ENCODE measurements around the gene KCNMB1.

Gene KCNMB1

GRCh38 chr5:170375283-170375682, 13.9 kb downstream of the KCNMB1 start:
- DNase-seq, result no peak

DNA sequence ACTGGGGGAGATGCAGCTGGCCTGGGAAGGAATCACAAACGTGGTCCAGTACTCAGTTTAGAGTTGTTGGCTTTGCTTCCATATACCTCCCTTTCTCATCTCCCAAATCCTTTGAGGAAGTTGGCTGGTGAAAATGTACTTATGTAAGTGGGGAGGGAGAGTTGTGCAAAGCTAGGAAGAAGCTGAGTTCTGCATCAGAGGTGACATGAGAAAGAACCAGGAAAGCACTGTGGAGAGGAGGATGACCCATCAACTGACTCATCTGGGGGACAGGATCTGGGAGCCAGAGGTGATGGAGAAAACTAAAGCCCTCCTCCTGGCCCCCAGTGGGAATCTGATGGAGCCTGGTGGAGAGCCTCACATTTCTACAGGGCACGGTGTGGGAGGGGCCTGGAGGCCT, 16.2 kb downstream of the KCNMB1 start:
- DNase-seq, result no peak

DNA sequence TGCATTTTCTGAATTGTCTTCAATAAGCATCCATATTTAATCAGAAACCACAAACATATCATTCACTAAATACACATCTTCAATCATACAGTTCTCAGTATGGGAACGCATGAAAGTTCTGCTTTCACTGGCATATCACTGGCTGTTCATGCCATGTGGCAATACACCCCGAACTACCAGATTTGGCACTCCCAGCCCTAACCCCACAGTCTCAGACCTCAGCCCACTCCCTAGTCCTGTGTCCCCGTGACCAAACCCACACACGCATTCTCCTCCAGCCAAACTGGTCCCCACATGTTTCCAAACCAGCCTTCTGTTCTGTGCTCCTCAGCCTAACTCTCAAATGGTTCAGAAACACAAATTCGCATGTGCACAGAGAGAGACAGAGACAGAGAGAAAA, 20.6 kb downstream of the KCNMB1 start:
- no peak for DNase-seq

DNA sequence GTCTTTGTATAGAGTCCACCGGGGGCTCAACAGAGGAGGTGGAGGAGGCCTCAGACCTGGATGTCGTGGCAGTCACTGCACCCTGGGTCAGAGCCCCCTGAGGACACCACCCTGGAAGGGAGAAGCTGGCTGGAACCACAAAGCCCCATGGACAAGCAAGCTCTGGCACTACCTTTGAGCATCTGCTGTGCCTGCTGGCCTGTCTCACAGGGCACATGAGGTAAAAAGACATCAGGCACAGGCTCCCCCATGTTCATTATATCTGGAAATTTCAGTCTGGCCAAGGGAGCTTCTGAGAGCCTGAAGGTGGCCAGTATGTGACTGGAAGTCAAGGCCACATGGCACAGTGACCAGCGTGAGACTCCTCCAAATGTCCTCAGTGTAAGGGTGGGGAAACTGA, 22.9 kb downstream of the KCNMB1 start:
- DNase-seq, result no peak

- no peak for DNase-seq
These were observed 23.3 kb downstream of the KCNMB1 start for GRCh38 chr5:170365831-170366230.

GRCh38 chr5:170365011-170365410, 24.2 kb downstream of the KCNMB1 start:
- no peak for DNase-seq

- no peak for DNase-seq
These were observed 25.5 kb downstream of the KCNMB1 start for GRCh38 chr5:170363671-170364070.

DNA sequence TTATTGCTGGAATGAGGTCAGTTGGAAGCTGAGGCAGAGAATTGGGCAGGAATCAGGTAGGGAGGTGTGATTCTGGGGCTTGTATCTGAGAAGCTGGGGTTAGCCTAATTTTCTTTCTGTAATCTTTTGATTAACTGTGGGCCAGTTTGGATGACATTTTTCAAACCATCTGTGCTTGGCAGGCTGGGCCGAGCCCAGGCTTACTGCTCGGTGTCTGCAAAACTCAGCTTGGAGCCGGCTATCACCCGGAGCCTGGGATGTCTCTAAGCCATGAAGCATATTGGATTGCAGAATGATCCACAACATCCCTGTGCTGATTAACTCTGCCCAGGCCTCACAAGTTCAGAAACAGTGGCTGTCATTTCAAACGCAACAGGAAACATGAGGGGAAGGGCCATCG, 26.5 kb downstream of the KCNMB1 start:
- no peak for DNase-seq

DNA sequence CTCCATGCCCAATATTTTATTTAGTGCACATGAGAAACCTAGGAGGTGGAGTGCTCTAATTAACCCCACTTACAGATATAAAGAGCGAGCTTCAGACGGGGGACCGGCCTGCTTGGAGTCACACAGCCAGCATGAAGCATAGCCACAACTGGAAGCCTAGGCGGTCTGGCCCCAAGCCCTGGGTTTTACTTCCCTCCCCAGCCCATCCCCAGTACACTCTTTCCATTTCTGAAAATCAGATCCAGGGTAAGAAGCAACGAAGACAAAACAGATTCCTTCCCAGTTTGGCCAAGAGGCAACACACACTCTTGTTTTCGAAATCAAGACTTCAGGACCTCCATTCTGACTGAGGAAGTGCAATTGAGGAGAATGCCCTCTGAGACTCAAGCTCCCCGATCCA, 27.1 kb downstream of the KCNMB1 start:
- no peak for DNase-seq

DNA sequence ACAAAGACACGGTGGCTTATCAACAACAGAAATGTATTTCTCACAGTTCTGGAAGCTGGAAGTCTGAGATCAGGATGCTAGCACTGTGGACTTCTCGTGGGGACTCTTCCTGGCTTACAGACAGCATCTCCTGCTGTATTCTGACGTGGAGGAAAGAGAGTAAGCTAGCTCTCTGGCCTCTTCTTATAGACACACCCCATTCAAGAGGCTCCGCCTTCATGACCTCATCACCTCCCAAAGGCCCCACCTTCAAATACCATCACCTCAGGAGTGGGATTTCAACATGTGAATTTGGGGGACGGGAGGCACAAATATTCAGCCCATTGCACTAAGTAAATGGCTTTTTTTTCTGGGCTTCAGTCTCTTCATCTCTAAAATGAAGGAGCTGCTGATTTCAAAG, 27.6 kb downstream of the KCNMB1 start:
- no peak for DNase-seq

DNA sequence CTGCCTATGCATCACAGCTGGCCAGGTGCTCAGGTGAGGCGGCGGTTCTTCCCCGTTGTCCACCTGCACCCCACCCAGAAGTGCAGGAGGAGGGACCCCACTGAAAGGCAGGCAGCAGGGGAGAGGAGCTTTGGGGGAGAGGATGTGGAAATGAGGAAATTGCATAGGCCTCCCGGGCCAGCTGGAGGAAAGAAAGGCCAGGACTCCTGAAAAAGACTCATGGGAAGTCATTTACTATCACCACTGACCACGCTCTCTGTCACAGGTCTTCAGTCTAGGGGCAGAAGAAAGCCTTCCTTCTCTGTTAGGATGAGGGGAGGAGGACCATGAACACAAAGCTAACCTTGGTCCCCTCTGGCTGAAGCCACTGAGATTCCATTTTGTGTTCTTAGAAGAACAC, 28.1 kb downstream of the KCNMB1 start:
- no peak for DNase-seq

DNA sequence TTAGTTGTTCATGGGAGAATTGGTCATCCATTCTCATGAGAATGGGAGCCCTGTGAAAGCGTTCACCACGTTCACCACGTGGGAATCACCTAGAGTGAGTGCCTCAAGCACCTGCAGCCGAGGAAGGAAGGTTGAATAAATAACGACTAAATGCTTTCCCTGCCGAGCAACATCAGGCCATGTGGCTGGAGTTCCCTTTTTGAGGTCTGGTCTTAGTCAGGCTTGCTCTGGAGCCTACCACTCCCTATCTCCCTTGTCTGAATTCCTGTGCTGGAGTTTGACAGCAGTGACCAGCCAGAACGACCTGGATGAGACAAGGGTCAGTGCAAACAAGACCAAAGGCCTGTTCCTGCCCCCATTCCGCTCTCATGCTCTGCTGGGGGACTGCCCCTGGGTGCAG, 28.5 kb downstream of the KCNMB1 start:
- DNase-seq, result no peak

GRCh38 chr5:170357955-170358444, 31.2 kb downstream of the KCNMB1 start:
- no peak for DNase-seq

- no peak for DNase-seq
These were observed 33.5 kb downstream of the KCNMB1 start for GRCh38 chr5:170355601-170356098.

GRCh38 chr5:170353961-170354360, 35.2 kb downstream of the KCNMB1 start:
- no peak for DNase-seq

DNA sequence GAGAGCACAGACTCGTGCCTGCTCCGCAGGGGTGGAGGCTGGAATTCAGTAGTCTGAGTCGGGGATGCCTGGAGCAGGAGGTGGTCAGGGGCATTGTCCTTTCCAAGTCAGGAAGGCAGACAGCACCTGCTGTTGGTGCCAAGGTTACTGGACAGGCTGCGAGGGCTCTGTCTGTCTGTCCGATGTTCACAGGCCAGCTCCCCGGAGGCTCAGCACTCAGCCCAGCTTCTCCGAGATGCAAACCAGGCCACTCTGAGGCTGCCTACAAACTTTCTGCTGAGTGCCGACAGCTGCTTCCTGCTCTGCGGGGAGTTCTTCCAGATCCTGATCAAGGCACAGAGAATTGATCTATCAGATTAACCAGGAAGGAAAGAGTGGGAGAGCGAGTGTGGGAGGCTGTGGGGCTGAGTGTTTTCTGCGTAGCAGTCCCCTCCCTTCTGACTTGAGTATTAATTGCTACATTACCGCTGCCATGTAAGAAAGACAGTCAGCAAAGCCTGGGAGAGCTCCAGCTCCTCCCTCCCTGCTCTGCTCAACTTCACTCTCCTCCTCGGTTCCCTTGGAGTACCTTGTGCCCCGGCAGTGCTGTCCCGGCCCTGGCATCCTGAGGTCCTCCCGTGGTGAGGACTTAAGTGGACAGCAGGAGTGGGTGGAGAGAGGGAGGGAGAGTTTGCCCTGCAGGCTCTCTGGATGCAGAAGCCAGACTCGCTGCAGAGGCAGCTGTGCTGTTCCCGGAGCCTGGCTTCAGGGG, 36.0 kb downstream of the KCNMB1 start:
- DNase-seq, result no peak

GRCh38 chr5:170348137-170348633, 41.0 kb downstream of the KCNMB1 start:
- no peak for DNase-seq

DNA sequence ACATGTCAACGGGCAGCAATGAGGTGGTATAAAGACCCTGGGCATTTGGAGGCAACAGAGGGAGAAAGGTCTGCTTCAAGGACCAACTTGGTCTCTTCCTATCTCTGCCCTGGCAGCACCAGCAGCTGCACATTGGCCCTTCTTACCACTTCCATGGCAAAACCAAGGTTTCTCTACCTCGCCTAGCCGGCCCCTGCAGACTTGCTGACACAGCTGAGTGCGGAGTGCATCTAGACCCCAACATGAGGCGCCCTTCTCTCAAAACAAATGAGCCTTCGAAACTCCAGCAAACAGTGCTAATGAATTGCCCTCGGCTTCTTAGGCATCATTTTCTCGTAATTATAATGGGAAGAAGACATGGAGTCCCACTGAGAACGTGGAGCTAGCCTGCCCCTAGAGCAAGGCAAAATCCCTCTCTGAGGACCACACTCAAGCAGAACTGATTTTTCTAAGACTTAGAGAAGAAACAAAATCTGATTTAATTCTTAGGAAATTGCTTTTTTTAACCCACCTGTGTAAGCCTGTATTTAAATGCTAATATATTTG, 42.1 kb downstream of the KCNMB1 start:
- DNase-seq, result no peak

- no peak for DNase-seq
These were observed 43.2 kb downstream of the KCNMB1 start for GRCh38 chr5:170345971-170346370.

DNA sequence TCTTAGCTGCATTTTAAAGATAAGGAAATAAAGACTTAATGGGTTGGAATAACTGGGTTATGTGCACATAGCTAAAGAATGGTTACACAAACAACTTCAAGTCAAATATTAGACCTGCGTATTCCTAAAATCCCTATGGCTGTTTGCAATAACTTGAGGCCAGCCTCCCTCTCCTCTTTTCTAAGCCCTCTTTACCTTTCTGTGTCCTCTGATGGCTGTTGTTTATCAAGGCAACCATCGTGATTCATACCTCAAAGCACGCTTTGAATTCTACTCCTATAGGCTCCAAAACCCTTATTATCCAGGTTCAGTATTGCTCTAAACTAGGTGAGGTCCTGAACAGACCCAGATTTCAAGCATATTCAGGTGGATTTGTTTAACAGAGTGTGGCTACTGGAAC, 46.0 kb downstream of the KCNMB1 start:
- no peak for DNase-seq

GRCh38 chr5:170342153-170342725, 46.9 kb downstream of the KCNMB1 start:
- no peak for DNase-seq

DNA sequence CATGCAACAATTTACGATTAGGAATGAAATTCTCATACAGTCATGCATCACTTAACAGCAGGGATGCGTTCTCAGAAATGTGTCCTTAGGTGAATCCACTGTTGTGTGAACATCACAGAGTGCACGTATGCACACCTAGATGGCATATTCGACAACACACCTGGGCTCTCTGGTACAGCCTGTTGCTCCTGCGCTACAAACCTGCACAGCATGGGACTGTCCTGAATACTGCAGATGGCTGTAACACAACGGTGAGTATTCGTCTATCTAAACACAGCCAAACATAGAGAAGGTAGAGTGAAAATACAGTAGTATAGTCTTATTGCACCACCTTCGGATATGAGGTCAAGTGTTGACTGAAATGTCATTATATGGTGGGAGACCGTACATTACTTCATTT, 47.6 kb downstream of the KCNMB1 start:
- no peak for DNase-seq

- DNase-seq, result no peak
These were observed 49.4 kb downstream of the KCNMB1 start for GRCh38 chr5:170339780-170340167.
